Stomach smooth muscle (tissue), 2 donors: ENCODE measurements around the gene RPS6KB2.

Experiments
- H3K27ac ChIP-seq: one replicate; pipeline ENCODE4 v1.7.0; 2013; ENCODE audit warnings: mild to moderate bottlenecking, low read length, inconsistent platforms
- H3K27me3 ChIP-seq, 2 donors: one replicate each; pipeline ENCODE4 v1.7.0; 2013; ENCODE audit warnings: low read length in 2 of 2; ENCODE audit not compliant: insufficient read depth in 2 of 2, control insufficient read depth in 1 of 2
- H3K36me3 ChIP-seq, 2 donors: one replicate each; pipeline ENCODE4 v1.7.0; 2013; ENCODE audit warnings: low read length in 2 of 2; ENCODE audit not compliant: control insufficient read depth in 2 of 2, insufficient read depth in 2 of 2
- H3K4me1 ChIP-seq: one replicate; pipeline ENCODE4 v1.7.0; 2013; ENCODE audit warnings: low read length; ENCODE audit not compliant: control insufficient read depth, insufficient read depth
- H3K4me3 ChIP-seq, 2 donors: one replicate each; pipeline ENCODE4 v1.7.0; 2013; ENCODE audit warnings: low read length in 2 of 2
- H3K9ac ChIP-seq, 2 donors: one replicate each; pipeline ENCODE4 v1.7.0; 2013; ENCODE audit warnings: low read length in 2 of 2, mild to moderate bottlenecking in 1 of 2
- H3K9me3 ChIP-seq, 2 donors: one replicate each; pipeline ENCODE4 v1.7.0; 2013; ENCODE audit warnings: low read length in 2 of 2; ENCODE audit not compliant: control insufficient read depth in 2 of 2
- donor health status: healthy.
- donor health status: Pancreatic carcinoma.

RPS6KB2 gene

GRCh38 chr11:67439321-67440228 lies 11.3 kb downstream of the RPS6KB2 start:
- Histone ChIP-seq H3K36me3 (peaks cover under 1 to 16% of the 10 kb centered on the region in 2 donors), H3K27me3 (no peaks in the 10 kb centered on the region), H3K9me3 (no peaks in the 10 kb centered on the region), H3K9ac (no peak overlapping the region), H3K4me1 (peaks cover 27% of the 10 kb centered on the region), H3K27ac (peak overlapping the region; percentile 46), H3K4me3 (no peak overlapping the region)

- Histone ChIP-seq H3K9ac (no peak overlapping the region), H3K36me3 (peaks cover 0 to 16% of the 10 kb centered on the region in 2 donors), H3K4me1 (peaks cover 27% of the 10 kb centered on the region), H3K27ac (peak overlapping the region; percentile 46), H3K27me3 (no peaks in the 10 kb centered on the region), H3K4me3 (no peak overlapping the region), H3K9me3 (no peaks in the 10 kb centered on the region)
Measured at GRCh38 chr11:67440229-67441097, 12.2 kb downstream of the RPS6KB2 start.

GRCh38 chr11:67441098-67441563 lies 12.8 kb downstream of the RPS6KB2 start:
- Histone ChIP-seq H3K27me3 (no peaks in the 10 kb centered on the region), H3K9ac (no peak overlapping the region), H3K27ac (no peak overlapping the region), H3K36me3 (peaks cover 0 to 16% of the 10 kb centered on the region in 2 donors), H3K4me3 (no peak overlapping the region), H3K9me3 (no peaks in the 10 kb centered on the region), H3K4me1 (peaks cover 23% of the 10 kb centered on the region)

GRCh38 chr11:67441731-67442351 lies 13.5 kb downstream of the RPS6KB2 start:
- Histone ChIP-seq H3K9me3 (no peaks in the 10 kb centered on the region), H3K36me3 (peaks cover 0 to 16% of the 10 kb centered on the region in 2 donors), H3K4me3 (peak overlapping the region in 1 of 2 donors; percentile 78), H3K9ac (no peak overlapping the region), H3K4me1 (peaks cover 22% of the 10 kb centered on the region), H3K27ac (no peak overlapping the region), H3K27me3 (no peaks in the 10 kb centered on the region)

GRCh38 chr11:67442504-67443404 lies 14.5 kb downstream of the RPS6KB2 start:
- Histone ChIP-seq H3K36me3 (peaks cover 0 to 15% of the 10 kb centered on the region in 2 donors), H3K4me1 (peaks cover 22% of the 10 kb centered on the region), H3K27me3 (no peaks in the 10 kb centered on the region), H3K4me3 (peak overlapping the region; percentile 67 to 78), H3K9ac (peak overlapping the region; percentile 72 to 77), H3K9me3 (no peaks in the 10 kb centered on the region), H3K27ac (peak overlapping the region; percentile 80)

- Histone ChIP-seq H3K4me3 (no peak overlapping the region), H3K4me1 (peaks cover 14% of the 10 kb centered on the region), H3K9me3 (no peaks in the 10 kb centered on the region), H3K27ac (no peak overlapping the region), H3K27me3 (no peaks in the 10 kb centered on the region), H3K36me3 (peaks cover 0 to 10% of the 10 kb centered on the region in 2 donors), H3K9ac (no peak overlapping the region)
Measured at GRCh38 chr11:67445515-67445914, 17.2 kb downstream of the RPS6KB2 start.

- no peaks in the 10 kb centered on the region for H3K4me1 ChIP-seq
- no peak overlapping the region for H3K27ac ChIP-seq
Measured at GRCh38 chr11:67448220-67448609, 19.9 kb downstream of the RPS6KB2 start.

GRCh38 chr11:67449116-67449844 lies 21.0 kb downstream of the RPS6KB2 start:
- Histone ChIP-seq H3K27ac (no peak overlapping the region), H3K9ac (no peak overlapping the region), H3K27me3 (no peaks in the 10 kb centered on the region), H3K4me1 (no peaks in the 10 kb centered on the region), H3K9me3 (no peaks in the 10 kb centered on the region), H3K4me3 (no peak overlapping the region), H3K36me3 (no peaks in the 10 kb centered on the region)

More at GRCh38 chr11:67448220-67448609, 19.9 kb downstream of the RPS6KB2 start:
- no peak overlapping the region for H3K9ac ChIP-seq
- no peak overlapping the region for H3K4me3 ChIP-seq
- H3K9me3 ChIP-seq, result no peaks in the 10 kb centered on the region
- H3K27me3 ChIP-seq, result no peaks in the 10 kb centered on the region
- no peaks in the 10 kb centered on the region for H3K36me3 ChIP-seq

GRCh38 chr11:67450796-67451657 lies 22.7 kb downstream of the RPS6KB2 start:
- H3K9ac ChIP-seq, result no peak overlapping the region
- H3K27ac ChIP-seq, result no peak overlapping the region
- H3K4me1 ChIP-seq, result no peaks in the 10 kb centered on the region
- no peaks in the 10 kb centered on the region for H3K27me3 ChIP-seq
- no peaks in the 10 kb centered on the region for H3K9me3 ChIP-seq
- no peak overlapping the region for H3K4me3 ChIP-seq
- no peaks in the 10 kb centered on the region for H3K36me3 ChIP-seq
